Measurements from ENCODE around the gene AGTRAP.

The AGTRAP gene

GRCh38 chr1:11757047-11757446 is 21.1 kb downstream of the AGTRAP start:
- no peak overlapping the region for H3K27ac ChIP-seq
- no peaks in the 10 kb centered on the region for H3K9me3 ChIP-seq (ENCODE audit: low read depth, low read length)
- no peak overlapping the region for H3K4me3 ChIP-seq
- no peak for TF ChIP-seq EZH2 (IDR thresholded peaks at IDR 0.05)
- TF ChIP-seq POLR2AphosphoS5 (IDR thresholded peaks at IDR 0.05; ENCODE audit: borderline replicate concordance, low read depth, low read length) = no peak
- TF ChIP-seq FOXP2 (optimal IDR thresholded peaks at IDR 0.05; ENCODE audit: control extremely low read depth, extremely low read length, insufficient read depth) = no peak
- no peak for DNase-seq (ENCODE audit: low read depth, low spot score)
- H3K36me3 ChIP-seq (ENCODE audit: insufficient read depth, low read length) = no peaks in the 10 kb centered on the region
- H3K9ac ChIP-seq (ENCODE audit: insufficient read length) = no peak overlapping the region

GRCh38 chr1:11759791-11760190 is 23.9 kb downstream of the AGTRAP start:
- no peak overlapping the region for H3K27ac ChIP-seq
- DNase-seq (ENCODE audit: low read depth, low spot score) = no peak
- TF ChIP-seq POLR2AphosphoS5 (IDR thresholded peaks at IDR 0.05; ENCODE audit: borderline replicate concordance, low read depth, low read length) = no peak
- no peak for TF ChIP-seq EZH2 (IDR thresholded peaks at IDR 0.05)
- TF ChIP-seq FOXP2 (optimal IDR thresholded peaks at IDR 0.05; ENCODE audit: control extremely low read depth, extremely low read length, insufficient read depth) = no peak

DNA sequence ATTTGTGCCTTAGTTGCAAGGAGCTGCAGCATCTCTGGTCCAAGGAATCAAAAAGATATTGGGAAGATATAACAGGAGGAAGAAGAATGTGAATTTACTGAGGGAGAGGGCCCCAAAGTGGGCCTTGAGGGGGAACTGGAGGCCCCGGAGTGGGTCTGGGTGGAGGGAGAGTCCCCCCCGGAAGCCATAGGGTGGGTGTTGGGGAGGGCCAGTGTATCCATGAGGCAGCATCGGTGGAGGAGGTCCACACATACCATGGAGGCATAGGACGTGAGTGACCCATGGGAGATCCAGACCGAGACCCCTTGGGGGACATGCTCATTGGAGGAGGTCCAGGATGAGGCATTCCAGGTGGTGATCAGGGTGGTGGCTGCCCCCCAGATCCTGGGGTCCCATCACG is 25.3 kb downstream of the AGTRAP start:
- no peak for DNase-seq (ENCODE audit: low read depth, low spot score)
- TF ChIP-seq POLR2AphosphoS5 (IDR thresholded peaks at IDR 0.05; ENCODE audit: borderline replicate concordance, low read depth, low read length) = no peak
- Histone ChIP-seq H3K27ac (no peak overlapping the region), H3K9ac (ENCODE audit: insufficient read length) (no peak overlapping the region), H3K4me3 (no peak overlapping the region), H3K36me3 (ENCODE audit: insufficient read depth, low read length) (no peaks in the 10 kb centered on the region), H3K9me3 (ENCODE audit: low read depth, low read length) (no peaks in the 10 kb centered on the region)

More at GRCh38 chr1:11759791-11760190, 23.9 kb downstream of the AGTRAP start:
- Histone ChIP-seq H3K36me3 (ENCODE audit: insufficient read depth, low read length) (no peaks in the 10 kb centered on the region), H3K9me3 (ENCODE audit: low read depth, low read length) (no peaks in the 10 kb centered on the region), H3K9ac (ENCODE audit: insufficient read length) (no peak overlapping the region), H3K4me3 (no peak overlapping the region)

- H3K9ac ChIP-seq (ENCODE audit: insufficient read length) = no peak within 1 kb of the TSS
- TF ChIP-seq POLR2AphosphoS5 (IDR thresholded peaks at IDR 0.05; ENCODE audit: borderline replicate concordance, low read depth, low read length) = no peak
- no peak for TF ChIP-seq FOXP2 (optimal IDR thresholded peaks at IDR 0.05; ENCODE audit: control extremely low read depth, extremely low read length, insufficient read depth)
- TF ChIP-seq EZH2 (IDR thresholded peaks at IDR 0.05) = no peak
- H3K4me3 ChIP-seq = no peak within 1 kb of the TSS
- no peak for DNase-seq (ENCODE audit: low read depth, low spot score)
- H3K36me3 ChIP-seq (ENCODE audit: insufficient read depth, low read length) = no peaks in the 10 kb centered on the region
- H3K27ac ChIP-seq = no peak within 1 kb of the TSS
- H3K9me3 ChIP-seq (ENCODE audit: low read depth, low read length) = no peaks in the 10 kb centered on the region
These were observed 26.1 kb downstream of the AGTRAP start, which contains the start of gene C1orf167 for GRCh38 chr1:11761988-11762406. Gene C1orf167, plus strand, starts transcription at chr1:11762193. Its CDS starts 2,208 bp downstream, at chr1:11764401.

GRCh38 chr1:11764115-11764514 is 28.2 kb downstream of the AGTRAP start:
- no peak overlapping the region for H3K27ac ChIP-seq
- TF ChIP-seq FOXP2 (optimal IDR thresholded peaks at IDR 0.05; ENCODE audit: control extremely low read depth, extremely low read length, insufficient read depth) (no peak), POLR2AphosphoS5 (IDR thresholded peaks at IDR 0.05; ENCODE audit: borderline replicate concordance, low read depth, low read length) (no peak), EZH2 (IDR thresholded peaks at IDR 0.05) (no peak)
- no peaks in the 10 kb centered on the region for H3K9me3 ChIP-seq (ENCODE audit: low read depth, low read length)
- no peak overlapping the region for H3K4me3 ChIP-seq
- no peaks in the 10 kb centered on the region for H3K36me3 ChIP-seq (ENCODE audit: insufficient read depth, low read length)
- DNase-seq (ENCODE audit: low read depth, low spot score) = no peak
- no peak overlapping the region for H3K9ac ChIP-seq (ENCODE audit: insufficient read length)

GRCh38 chr1:11764519-11764918 is 28.6 kb downstream of the AGTRAP start:
- Histone ChIP-seq H3K36me3 (ENCODE audit: insufficient read depth, low read length) (no peaks in the 10 kb centered on the region), H3K27ac (no peak overlapping the region), H3K9ac (ENCODE audit: insufficient read length) (no peak overlapping the region), H3K9me3 (ENCODE audit: low read depth, low read length) (no peaks in the 10 kb centered on the region), H3K4me3 (no peak overlapping the region)
- DNase-seq (ENCODE audit: low read depth, low spot score) = no peak
- TF ChIP-seq POLR2AphosphoS5 (IDR thresholded peaks at IDR 0.05; ENCODE audit: borderline replicate concordance, low read depth, low read length) (no peak), EZH2 (IDR thresholded peaks at IDR 0.05) (no peak), FOXP2 (optimal IDR thresholded peaks at IDR 0.05; ENCODE audit: control extremely low read depth, extremely low read length, insufficient read depth) (no peak)

- TF ChIP-seq FOXP2 (optimal IDR thresholded peaks at IDR 0.05; ENCODE audit: control extremely low read depth, extremely low read length, insufficient read depth) = no peak
- no peak for TF ChIP-seq POLR2AphosphoS5 (IDR thresholded peaks at IDR 0.05; ENCODE audit: borderline replicate concordance, low read depth, low read length)
- TF ChIP-seq EZH2 (IDR thresholded peaks at IDR 0.05) = no peak
- DNase-seq (ENCODE audit: low read depth, low spot score) = no peak
- H3K27ac ChIP-seq = no peak overlapping the region
These were observed 29.9 kb downstream of the AGTRAP start for GRCh38 chr1:11765661-11766428.

GRCh38 chr1:11766429-11766776 is 30.5 kb downstream of the AGTRAP start:
- no peak for TF ChIP-seq EZH2 (IDR thresholded peaks at IDR 0.05)
- TF ChIP-seq FOXP2 (optimal IDR thresholded peaks at IDR 0.05; ENCODE audit: control extremely low read depth, extremely low read length, insufficient read depth) = no peak
- no peak for TF ChIP-seq POLR2AphosphoS5 (IDR thresholded peaks at IDR 0.05; ENCODE audit: borderline replicate concordance, low read depth, low read length)

More at GRCh38 chr1:11765661-11766428, 29.9 kb downstream of the AGTRAP start:
- Histone ChIP-seq H3K9ac (ENCODE audit: insufficient read length) (no peak overlapping the region), H3K36me3 (ENCODE audit: insufficient read depth, low read length) (no peaks in the 10 kb centered on the region), H3K9me3 (ENCODE audit: low read depth, low read length) (no peaks in the 10 kb centered on the region), H3K4me3 (no peak overlapping the region)

More at GRCh38 chr1:11766429-11766776, 30.5 kb downstream of the AGTRAP start:
- Histone ChIP-seq H3K9me3 (ENCODE audit: low read depth, low read length) (no peaks in the 10 kb centered on the region), H3K27ac (no peak overlapping the region), H3K36me3 (ENCODE audit: insufficient read depth, low read length) (no peaks in the 10 kb centered on the region), H3K4me3 (no peak overlapping the region), H3K9ac (ENCODE audit: insufficient read length) (no peak overlapping the region)
- DNase-seq (ENCODE audit: low read depth, low spot score) = no peak
